ENCODE measurements around the gene CALCB.

DNA sequence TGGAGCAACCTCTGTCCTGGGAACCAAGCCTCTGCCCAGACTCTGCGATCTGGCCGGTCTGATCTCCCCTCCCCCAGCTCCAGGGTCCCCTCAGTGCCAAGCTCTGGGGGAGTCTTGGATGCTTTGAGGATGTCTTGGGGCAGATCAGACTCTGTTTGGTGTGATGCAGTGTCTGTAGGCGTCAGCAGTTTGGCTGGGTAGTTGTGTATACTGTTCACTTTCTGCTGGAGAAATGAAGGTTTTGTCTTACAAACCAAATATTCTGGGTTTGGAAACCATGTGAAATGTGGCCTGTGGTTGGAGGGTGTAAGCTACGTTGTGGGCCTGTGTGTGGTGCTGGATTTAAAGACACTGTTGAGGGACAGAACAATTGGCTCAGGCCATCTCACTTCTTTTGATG, 46.0 kb downstream of the CALCB start:
- TF ChIP-seq, protein P1, sequence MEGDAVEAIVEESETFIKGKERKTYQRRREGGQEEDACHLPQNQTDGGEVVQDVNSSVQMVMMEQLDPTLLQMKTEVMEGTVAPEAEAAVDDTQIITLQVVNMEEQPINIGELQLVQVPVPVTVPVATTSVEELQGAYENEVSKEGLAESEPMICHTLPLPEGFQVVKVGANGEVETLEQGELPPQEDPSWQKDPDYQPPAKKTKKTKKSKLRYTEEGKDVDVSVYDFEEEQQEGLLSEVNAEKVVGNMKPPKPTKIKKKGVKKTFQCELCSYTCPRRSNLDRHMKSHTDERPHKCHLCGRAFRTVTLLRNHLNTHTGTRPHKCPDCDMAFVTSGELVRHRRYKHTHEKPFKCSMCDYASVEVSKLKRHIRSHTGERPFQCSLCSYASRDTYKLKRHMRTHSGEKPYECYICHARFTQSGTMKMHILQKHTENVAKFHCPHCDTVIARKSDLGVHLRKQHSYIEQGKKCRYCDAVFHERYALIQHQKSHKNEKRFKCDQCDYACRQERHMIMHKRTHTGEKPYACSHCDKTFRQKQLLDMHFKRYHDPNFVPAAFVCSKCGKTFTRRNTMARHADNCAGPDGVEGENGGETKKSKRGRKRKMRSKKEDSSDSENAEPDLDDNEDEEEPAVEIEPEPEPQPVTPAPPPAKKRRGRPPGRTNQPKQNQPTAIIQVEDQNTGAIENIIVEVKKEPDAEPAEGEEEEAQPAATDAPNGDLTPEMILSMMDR (IDR thresholded peaks at IDR 0.05): no peak
- TF ChIP-seq ZFX (IDR thresholded peaks at IDR 0.05; ENCODE audit: borderline replicate concordance): no peak
